Stromal cell of bone marrow (primary cell): Measurements from ENCODE around the gene ARG2.

Experiments used
- DNase-seq: peaks from one replicate; pipeline ENCODE4 v3.0.0-alpha.2; 2012; ENCODE audit warnings: low read depth

ARG2 gene

DNA sequence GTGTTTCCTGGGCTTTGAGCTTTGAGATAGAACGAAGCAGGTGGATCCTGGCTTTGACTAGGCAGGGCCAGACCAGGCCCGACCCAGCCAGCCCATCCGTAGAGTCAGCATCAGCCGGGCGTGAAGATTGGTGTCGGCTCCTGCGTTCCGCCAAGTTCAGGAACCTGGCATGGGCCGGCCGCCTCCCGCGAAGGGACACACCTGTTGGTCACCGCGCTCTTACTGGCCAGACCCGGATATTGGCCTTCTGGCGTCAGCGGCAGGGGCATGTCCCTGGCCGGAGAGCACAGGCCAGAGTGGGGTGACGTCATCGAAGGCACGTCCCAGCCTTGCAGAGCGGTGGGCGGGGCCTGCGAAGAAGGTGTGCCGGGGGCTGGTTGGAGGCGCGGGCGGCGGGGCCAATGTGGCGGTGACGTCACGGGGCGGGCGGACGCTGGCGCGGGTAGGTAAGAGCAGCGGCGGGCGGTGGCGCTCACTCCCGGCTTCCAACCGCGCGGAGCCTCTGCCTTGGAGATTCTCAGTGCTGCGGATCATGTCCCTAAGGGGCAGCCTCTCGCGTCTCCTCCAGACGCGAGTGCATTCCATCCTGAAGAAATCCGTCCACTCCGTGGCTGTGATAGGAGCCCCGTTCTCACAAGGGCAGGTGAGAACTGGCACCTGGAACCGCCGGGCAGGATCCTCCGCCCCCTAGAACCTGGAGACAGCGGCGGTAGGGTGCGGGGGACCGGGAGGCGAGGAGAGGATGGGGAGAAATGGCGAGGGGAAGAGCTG is at the start of gene ARG2:
Gene ARG2, plus strand, starts transcription at position 475 of the 771 bp plus-strand sequence. Its CDS starts 58 bp downstream, at position 533.
- peak; percentile 80 for DNase-seq

- DNase-seq = no peak
Measured at GRCh38 chr14:67570453-67570852, 49.3 kb upstream of the ARG2 start.

DNA sequence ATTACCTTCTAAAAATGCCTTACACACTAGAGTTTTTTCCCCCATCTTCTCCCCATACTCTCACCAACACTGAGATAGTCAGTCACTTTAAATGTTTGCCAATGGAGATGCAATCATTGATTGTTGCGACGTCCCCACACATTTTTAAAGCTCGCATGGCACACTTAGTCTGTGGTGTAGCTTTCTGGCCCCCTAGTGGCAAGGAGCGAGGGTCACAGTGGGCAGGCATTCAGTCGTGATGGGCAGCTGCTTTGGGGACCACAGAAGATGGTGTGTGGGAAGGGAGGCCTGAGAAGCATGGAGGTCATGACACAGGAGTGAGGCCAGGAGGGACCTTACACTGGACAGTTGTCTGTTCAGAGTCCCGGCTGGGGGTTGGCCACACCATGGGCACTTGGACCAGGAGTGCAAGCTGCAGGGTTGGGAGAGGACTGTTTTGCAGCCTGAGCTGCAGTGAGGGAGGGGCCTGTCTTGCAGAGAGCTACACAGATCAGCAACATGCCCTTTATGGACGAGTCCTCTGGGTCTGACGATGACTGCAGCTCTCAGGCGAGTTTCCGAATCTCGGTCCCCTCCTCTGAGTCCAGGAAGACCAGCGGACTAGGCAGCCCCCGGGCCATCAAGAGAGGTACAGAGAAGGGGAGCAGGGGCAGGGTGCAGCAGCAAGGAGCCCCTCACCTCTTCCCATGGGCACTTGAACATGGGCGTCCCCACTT is 48.3 kb upstream of the ARG2 start:
- peak; percentile 25 for DNase-seq

- no peak for DNase-seq
Measured at GRCh38 chr14:67571991-67572323, 47.8 kb upstream of the ARG2 start.

DNA sequence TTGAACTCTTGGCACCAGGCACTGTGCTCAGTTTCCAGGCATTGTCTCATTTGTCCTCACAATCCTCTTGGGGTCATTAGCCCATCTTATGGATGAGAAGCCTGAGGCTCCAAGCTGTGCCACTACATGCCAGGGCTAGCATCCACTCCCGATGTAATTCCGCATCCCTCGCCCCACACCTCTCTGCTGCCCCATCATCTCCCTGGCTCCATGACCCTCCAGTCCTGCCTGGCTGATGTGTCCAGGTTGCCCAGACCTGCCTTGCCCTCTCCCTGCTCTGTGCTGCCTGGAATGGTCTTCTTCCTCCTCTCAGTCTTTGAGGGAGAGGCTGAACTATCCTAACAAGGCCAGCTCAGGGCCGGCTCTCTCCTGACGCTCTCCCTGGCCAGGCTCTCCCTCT is 47.1 kb upstream of the ARG2 start:
- no peak for DNase-seq

- DNase-seq = no peak
Measured at GRCh38 chr14:67573228-67574010, 46.3 kb upstream of the ARG2 start.

- DNase-seq = no peak
Measured at GRCh38 chr14:67574156-67574555, 45.6 kb upstream of the ARG2 start.

- DNase-seq = no peak
Measured at GRCh38 chr14:67574806-67575205, 44.9 kb upstream of the ARG2 start.

- DNase-seq = no peak
Measured at GRCh38 chr14:67575684-67576083, 44.0 kb upstream of the ARG2 start.

DNA sequence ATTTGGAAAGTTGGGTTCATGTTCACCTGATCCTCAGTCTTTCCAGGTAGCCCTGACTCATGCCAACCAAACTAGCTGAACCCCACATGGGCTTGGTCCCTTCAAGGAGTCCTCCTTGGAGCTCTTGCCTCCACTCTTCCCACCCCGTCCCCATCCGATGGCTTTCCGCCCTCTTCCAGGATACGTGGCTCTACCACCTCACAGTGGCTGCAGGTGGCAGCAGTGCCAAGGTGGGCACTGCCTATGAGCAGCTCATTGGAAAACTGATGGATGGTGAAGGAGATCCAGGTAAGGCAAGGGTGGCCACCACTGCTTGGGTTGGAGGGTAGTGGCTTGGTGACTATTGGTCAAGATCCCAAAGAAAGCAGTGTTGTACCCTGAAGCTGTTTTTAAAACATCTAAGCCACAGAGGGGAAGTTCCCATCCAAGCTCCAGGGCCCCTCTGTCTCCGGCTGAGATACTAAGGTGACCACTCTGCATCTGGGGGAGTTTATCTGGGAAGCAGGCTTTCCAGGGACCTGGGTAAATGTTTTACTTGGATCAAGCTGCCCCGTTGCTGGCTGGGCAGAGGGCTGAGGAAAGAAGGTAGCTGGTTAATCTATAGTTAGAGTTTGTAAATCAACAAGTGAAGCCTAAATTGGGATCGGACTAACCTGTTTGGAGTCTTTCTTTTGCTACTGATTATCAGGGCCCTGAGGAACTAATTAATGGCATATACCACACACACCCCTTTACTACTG is 43.3 kb upstream of the ARG2 start:
- DNase-seq = no peak

DNA sequence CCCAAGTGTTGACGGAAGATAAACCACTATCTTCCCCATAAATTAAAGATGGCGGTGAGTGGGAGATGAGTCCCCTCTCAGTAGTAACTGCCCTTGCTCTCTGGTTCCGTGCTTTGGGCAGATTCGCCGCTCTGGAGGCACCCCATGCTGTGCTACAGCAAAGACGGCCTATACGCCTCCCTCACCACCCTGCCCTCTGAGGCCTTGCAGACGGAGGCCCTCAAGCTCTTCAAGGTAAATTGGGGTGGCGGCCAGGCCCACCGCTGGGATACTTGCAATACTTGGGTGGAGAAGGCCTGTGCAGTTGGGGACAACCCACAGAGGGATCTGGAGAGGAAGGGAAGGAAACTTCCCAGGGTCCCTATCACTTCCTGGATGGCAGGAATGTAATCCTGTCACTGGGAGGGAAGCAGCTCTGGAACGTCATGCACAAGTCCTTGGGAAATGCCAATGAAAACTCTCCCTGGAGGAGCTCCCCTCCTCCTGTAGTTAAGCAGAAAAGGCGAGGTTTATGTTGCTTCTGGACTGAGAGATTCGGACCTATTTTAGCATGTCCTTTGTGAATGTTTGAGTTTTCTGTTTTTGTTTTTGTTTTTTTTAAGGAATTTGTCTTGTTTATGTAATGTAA is 42.4 kb upstream of the ARG2 start:
- DNase-seq = no peak

GRCh38 chr14:67577909-67578749 is 41.6 kb upstream of the ARG2 start:
- DNase-seq = no peak

- DNase-seq = no peak
Measured at GRCh38 chr14:67579040-67579439, 40.7 kb upstream of the ARG2 start.

DNA sequence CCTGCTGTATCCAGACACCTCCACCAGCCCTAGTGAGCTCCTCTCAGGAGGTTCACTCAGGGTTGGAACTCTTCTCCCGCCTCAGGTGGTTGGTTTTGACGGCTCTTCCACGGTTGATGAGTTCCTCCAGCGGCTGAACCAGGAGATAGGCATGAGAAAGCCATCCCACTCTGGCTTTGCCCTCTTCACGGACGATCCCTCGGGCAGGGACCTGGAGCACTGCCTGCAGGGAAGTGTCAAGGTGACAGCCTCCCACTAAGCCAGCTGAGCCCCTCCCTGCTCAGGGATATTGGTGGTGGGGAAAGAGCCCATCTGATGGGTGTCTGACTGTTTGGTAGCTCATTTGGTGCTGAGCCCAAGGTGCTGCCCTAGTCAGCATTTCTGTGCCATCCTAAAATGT is 40.1 kb upstream of the ARG2 start:
- DNase-seq = no peak

DNA sequence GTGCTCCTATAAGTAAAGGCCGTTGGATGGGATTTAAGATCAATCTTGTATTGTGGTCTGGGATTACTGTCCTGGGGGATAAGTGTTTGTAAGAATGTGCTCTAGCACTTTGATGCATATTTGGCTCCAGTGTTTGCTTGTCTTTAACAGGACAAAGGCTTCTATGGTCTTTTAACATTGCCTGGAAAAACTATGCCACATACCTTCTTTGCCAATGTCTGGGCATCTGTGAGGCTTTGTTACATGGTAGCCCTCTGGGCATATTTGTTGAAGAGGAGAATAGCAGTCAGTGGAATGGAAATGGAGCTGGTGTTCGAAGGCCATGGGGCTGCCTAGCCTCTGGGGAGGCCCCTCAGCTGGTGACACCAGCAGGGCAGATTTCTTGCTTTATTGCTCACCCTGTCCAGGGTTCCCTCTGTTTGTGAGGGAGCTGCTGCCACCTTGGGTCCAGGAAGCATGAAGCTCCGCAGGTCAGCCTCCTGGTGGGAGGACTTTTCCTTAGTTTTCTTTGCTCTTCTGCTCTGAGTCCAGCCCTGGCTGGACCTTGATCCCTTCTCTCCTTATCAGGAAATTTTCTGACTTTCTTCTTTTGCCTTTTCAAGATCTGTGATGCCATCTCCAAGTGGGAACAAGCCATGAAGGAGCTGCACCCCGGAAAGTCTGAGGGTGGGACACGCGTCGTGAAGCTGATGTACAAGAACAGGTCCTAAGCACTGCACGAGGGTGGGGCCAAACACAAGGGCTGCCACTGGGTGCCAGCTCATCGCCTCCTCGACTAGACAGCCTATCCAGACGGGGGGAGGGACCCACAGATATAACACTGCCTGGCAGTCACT is 39.2 kb upstream of the ARG2 start:
- no peak for DNase-seq

DNA sequence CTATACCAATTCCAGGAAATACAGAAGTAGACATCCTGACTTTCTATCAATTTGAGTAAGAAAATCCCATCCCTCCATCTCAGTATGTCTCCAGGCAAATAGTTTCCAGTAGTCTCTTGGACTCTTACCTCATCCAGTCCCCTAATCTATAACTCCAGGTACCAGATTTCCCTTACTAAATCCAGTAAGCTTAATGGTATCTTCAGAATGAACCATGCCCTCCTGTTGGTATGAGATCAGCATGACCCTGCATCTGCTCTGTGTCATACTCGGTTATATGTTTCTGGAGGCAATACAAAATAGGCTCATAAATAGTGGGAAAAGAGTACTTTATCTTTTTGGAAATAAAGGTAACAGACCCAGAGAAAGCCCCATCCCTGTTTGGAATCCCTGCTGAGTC is 38.1 kb upstream of the ARG2 start:
- DNase-seq = no peak

DNA sequence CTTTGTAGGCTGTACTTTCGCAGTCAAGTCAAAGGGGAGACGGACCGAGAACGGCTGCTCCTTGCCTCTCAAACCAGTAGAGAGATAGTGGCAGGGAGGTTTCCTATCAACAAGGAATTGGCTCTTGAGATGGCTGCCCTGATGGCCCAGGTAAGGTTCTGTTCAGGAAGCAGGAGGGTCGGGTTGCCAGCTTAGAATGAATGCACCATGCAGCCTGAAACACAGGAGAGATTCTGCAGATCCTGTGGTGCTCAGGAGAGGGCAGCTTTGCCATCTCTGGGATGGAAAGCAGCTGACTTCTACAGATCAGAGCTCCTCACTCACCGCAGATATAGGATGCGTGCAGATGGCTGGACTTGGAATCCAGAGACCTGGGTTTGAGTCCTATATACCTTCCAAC is 37.7 kb upstream of the ARG2 start:
- DNase-seq = no peak

- peak; percentile 18 for DNase-seq
Measured at GRCh38 chr14:67583711-67584644, 35.7 kb upstream of the ARG2 start.

DNA sequence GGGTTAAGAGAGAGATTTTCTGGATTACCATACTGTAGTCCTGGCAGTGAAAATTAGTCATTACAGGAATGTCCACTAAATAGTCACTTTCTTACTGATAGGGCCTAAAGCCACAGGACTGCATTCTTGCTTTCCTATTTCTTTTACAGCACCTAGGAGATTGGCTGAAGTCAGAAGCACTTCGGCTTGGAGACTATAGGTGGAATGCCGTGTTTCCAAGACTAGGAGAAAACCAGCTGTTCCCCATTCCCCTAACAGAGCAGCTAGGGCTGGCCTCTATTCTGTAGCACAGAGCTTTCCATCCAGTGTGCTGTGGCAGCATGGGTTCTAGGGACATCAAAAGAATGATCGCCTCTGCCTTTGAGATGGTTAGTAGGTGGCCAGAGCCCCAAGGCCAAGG is 34.7 kb upstream of the ARG2 start:
- DNase-seq = no peak
